Thoracic aorta (tissue), 2 donors: ENCODE data around the gene ABCG4. TPM values are rescaled to one million over a fixed set of nuclear protein-coding genes. Genes with fewer than 3 reads are reported as not detected.

Source experiments
- ATAC-seq: fragments of 150-250 bp; one replicate; pipeline ENCODE4 v1.8.0; 2017; ENCODE audit warnings: low read depth; ENCODE audit not compliant: insufficient number of reproducible peaks, low FRiP score
- DNase-seq: peaks from one replicate; pipeline ENCODE4 v3.0.0-alpha.2; 2020; ENCODE audit warnings: low spot score
- H3K27ac ChIP-seq, 2 donors: fragments of 200-600 bp; sonication (generic); 1 replicate in 1 of 2; 2 replicates in 1 of 2; pipeline ENCODE4 v1.5.1; 2016; ENCODE audit warnings: mild to moderate bottlenecking in 2 of 2, moderate library complexity in 2 of 2
- H3K27me3 ChIP-seq: fragments of 200-600 bp; sonication (generic); replicated peaks from 2 replicates; pipeline ENCODE4 v1.6.0; 2016; ENCODE audit warnings: mild to moderate bottlenecking; ENCODE audit not compliant: insufficient read depth
- H3K36me3 ChIP-seq: fragments of 200-600 bp; sonication (generic); one replicate; pipeline ENCODE4 v1.5.1; 2016
- H3K4me1 ChIP-seq, 2 donors: fragments of 200-600 bp; sonication (generic); 1 replicate in 1 of 2; 2 replicates in 1 of 2; pipeline versions ENCODE4 v1.5.1 to v1.6.0; 2016; ENCODE audit warnings: low read depth in 2 of 2, mild to moderate bottlenecking in 1 of 2; ENCODE audit not compliant: control insufficient read depth in 1 of 2
- H3K4me3 ChIP-seq: fragments of 200-600 bp; sonication (generic); 2 replicates; pipeline ENCODE4 v1.5.1; 2016; ENCODE audit warnings: mild to moderate bottlenecking
- H3K9me3 ChIP-seq: fragments of 200-600 bp; sonication (generic); 2 replicates; pipeline ENCODE4 v1.5.1; 2016
- CTCF ChIP-seq: fragments of 200-600 bp; sonication (generic); IDR thresholded peaks from one replicate; pipeline ENCODE4 v1.5.1; 2019; ENCODE audit warnings: antibody characterized with exemption
- total RNA-seq, 2 donors: library from RNA; depleted of rRNA; stranded (reverse); fragments of >200 nt; gene quantifications; one replicate each; pipeline versions ENCODE4 v1.1.0 to v1.2.3, GENCODE V29; 2016

Gene ABCG4
- total RNA-seq, 2 donors from 2014 or later = 1.6 TPM; not detected in 1

- TF ChIP-seq CTCF = no peak
- H3K27me3 ChIP-seq = no peaks in the 10 kb centered on the region
- peaks cover 13 to 17% of the 10 kb centered on the region in 2 donors for H3K4me1 ChIP-seq
- H3K9me3 ChIP-seq = no peaks in the 10 kb centered on the region
- no peak overlapping the region for H3K4me3 ChIP-seq
- no peak overlapping the region for H3K27ac ChIP-seq
- DNase-seq (no peak), ATAC-seq (no peak)
- no peaks in the 10 kb centered on the region for H3K36me3 ChIP-seq
Observed at GRCh38 chr11:119209186-119209585, 60.3 kb downstream of the ABCG4 start.

GRCh38 chr11:119210050-119210449 lies 61.2 kb downstream of the ABCG4 start:
- no peak overlapping the region for H3K27ac ChIP-seq
- H3K4me3 ChIP-seq = no peak overlapping the region
- no peak for TF ChIP-seq CTCF
- no peaks in the 10 kb centered on the region for H3K9me3 ChIP-seq
- DNase-seq (no peak), ATAC-seq (no peak)
- peaks cover 13 to 16% of the 10 kb centered on the region in 2 donors for H3K4me1 ChIP-seq
- no peaks in the 10 kb centered on the region for H3K36me3 ChIP-seq
- no peaks in the 10 kb centered on the region for H3K27me3 ChIP-seq

Other genes with a start within 250 kb of the ABCG4 start
- gene BCL9L, start 223.1 kb upstream of the ABCG4 start, total RNA-seq = 10 to 100 TPM; 28.6 to 68.8 TPM
- gene UPK2, start 192.8 kb upstream of the ABCG4 start, total RNA-seq = not detected
- gene FOXR1, start 177.3 kb upstream of the ABCG4 start, total RNA-seq = not detected
- gene CENATAC, start 150.9 kb upstream of the ABCG4 start, total RNA-seq = 100 to 1,000 TPM in 1 of 2 donors, 10 to 100 TPM in 1; 63.5 to 128 TPM
- 100 to 1,000 TPM; 672 to 840 TPM for gene RPS25, start 130.7 kb upstream of the ABCG4 start, total RNA-seq
- gene TRAPPC4, start 130.3 kb upstream of the ABCG4 start, total RNA-seq = 10 to 100 TPM; 58.2 to 63.0 TPM
- gene SLC37A4, start 118.2 kb upstream of the ABCG4 start, total RNA-seq = 10 to 100 TPM; 12.5 to 15.0 TPM
- 100 to 1,000 TPM in 1 of 2 donors, 10 to 100 TPM in 1; 94.1 to 140 TPM for gene HYOU1, start 91.8 kb upstream of the ABCG4 start, total RNA-seq
- 10 to 100 TPM; 32.0 to 35.3 TPM for gene VPS11, start 81.2 kb upstream of the ABCG4 start, total RNA-seq
- gene HMBS, start 64.2 kb upstream of the ABCG4 start, total RNA-seq = 10 to 100 TPM in 1 of 2 donors, 1 to 10 TPM in 1; 5.7 to 27.2 TPM
- gene DPAGT1, start 47.2 kb upstream of the ABCG4 start, total RNA-seq = 10 to 100 TPM; 21.4 to 44.3 TPM
- gene C2CD2L, start 41.7 kb upstream of the ABCG4 start, total RNA-seq = 10 to 100 TPM; 10.0 to 13.4 TPM
- gene HINFP, start 27.5 kb upstream of the ABCG4 start, total RNA-seq = 10 to 100 TPM; 13.4 to 34.7 TPM
- gene NLRX1, start 19.7 kb downstream of the ABCG4 start, total RNA-seq = 10 to 100 TPM; 18.9 to 20.2 TPM
- under 1 TPM in 1 of 2 donors, not detected in 1; 0.41 TPM for gene NHERF4, start 36.4 kb downstream of the ABCG4 start, total RNA-seq
- 10 to 100 TPM; 21.0 to 23.2 TPM for gene CBL, start 57.3 kb downstream of the ABCG4 start, total RNA-seq
- gene MCAM, start 168.1 kb downstream of the ABCG4 start, total RNA-seq = 1,000 to 10,000 TPM; 3,387 to 6,698 TPM
- 10 to 100 TPM; 11.0 to 12.1 TPM for gene RNF26, start 185.5 kb downstream of the ABCG4 start, total RNA-seq
- gene C1QTNF5, start 191.8 kb downstream of the ABCG4 start, total RNA-seq = 10 to 100 TPM; 53.2 to 98.2 TPM
- gene MFRP, start 197.7 kb downstream of the ABCG4 start, total RNA-seq = under 1 TPM in 1 of 2 donors, not detected in 1; 0.27 TPM
- gene USP2, start 232.6 kb downstream of the ABCG4 start, total RNA-seq = 1 to 10 TPM in 1 of 2 donors, under 1 TPM in 1; 0.68 to 2.1 TPM